ENCODE results near the gene OSCAR.

The OSCAR gene

DNA sequence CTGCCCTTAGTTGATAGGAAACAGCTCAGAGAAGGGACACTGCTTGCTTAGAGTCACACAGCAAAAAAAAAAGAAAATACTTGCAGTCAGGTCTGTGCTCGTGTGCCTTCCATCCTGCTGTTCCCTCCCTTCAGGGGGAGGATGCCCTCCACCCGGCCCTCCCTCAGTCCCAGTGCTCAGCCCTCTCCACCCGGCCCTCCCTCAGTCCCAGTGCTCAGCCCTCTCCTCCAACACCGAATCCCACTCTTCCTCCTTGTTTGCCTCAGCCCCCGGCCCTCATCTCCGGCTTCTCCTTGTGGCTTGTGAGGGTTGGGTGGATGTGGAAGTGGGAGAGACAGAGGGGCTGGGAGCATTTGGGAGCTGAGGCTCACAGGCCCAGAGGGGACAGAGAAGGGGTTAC, 9.0 kb upstream of the OSCAR start:
- TF ChIP-seq GATA2 (IDR thresholded peaks at IDR 0.05; ENCODE audit: low read depth, low read length), result no peak
- no peak for TF ChIP-seq GATA3 (IDR thresholded peaks at IDR 0.05; ENCODE audit: low read depth, low read length)

DNA sequence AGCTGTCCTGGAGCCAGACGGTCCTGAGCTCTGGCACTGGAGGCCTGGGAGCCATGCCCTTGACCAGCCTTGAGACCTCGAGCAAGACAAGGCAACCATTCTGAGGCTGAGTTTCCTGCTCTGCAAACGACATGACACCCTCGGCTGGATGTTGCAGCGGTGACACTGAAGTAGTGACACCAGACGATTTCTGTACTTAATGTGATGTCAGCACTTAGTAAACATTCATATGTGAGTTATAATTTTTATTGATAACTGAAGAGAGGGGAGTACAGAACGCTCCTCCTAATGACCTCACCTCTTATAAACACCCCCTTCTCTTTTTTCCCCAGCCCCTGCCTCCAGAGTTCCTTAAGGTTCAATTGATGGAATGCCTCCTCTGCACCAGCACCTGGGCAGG, 7.9 kb upstream of the OSCAR start:
- TF ChIP-seq GATA2 (IDR thresholded peaks at IDR 0.05; ENCODE audit: low read depth, low read length) (no peak), GATA3 (IDR thresholded peaks at IDR 0.05; ENCODE audit: low read depth, low read length) (no peak)

DNA sequence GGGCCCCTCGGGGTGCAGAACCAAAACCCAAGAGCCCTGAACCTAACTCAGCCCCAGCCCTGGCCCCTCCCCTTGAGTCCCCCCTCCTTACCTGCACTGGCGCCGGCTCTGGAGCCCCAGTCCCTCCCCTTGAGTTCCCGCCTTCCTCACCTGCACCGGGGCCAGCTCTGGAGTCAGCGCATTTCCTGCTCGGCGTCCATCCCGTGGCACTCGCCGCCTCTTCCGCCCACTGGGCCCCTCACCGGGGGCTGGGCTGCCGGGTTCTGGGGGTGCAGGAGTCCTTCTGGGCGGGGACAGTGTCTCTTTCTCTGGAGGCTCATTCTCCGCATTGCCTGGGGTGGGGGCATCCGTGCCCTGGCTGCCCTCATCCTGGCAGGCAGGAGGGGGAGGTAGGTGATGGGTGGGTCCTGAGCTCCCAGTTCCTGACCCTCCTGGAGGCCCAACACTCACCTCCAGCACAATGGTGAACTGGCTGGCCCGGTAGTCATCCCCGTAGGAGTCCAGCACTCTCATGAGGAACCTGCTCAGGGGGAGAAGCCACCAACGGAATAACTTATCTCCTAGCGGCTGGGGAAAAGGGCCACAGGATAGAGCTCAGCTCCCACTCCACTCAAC, 7.4 kb upstream of the OSCAR start:
- TF ChIP-seq GATA3 (IDR thresholded peaks at IDR 0.05; ENCODE audit: low read depth, low read length), result no peak
- TF ChIP-seq GATA2 (IDR thresholded peaks at IDR 0.05; ENCODE audit: low read depth, low read length), result no peak

- no peak for TF ChIP-seq GATA3 (IDR thresholded peaks at IDR 0.05; ENCODE audit: low read depth, low read length)
- TF ChIP-seq GATA2 (IDR thresholded peaks at IDR 0.05; ENCODE audit: low read depth, low read length), result no peak
Observed at GRCh38 chr19:54106716-54107115, 6.1 kb upstream of the OSCAR start.

DNA sequence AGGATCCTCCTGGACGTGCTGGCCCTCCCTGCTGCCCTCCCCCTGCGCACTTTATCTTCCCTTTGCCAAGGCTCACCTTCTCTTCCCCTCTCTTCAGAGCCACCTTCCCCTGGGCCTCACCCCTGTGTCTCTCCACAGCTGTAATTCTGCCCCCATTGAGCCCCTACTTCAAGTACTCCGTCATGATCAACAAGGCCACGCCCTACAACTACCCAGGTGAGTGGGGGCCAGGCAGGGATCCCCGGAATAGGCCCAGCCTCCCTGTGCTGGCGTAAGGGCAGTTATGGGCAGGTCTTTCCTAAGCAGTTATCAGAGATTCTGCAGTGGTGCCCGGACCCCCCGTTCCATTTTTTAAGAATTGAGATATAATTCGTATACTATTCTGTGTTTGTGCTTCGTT, 5.2 kb upstream of the OSCAR start:
- TF ChIP-seq GATA3 (IDR thresholded peaks at IDR 0.05; ENCODE audit: low read depth, low read length) (no peak), GATA2 (IDR thresholded peaks at IDR 0.05; ENCODE audit: low read depth, low read length) (no peak)

DNA sequence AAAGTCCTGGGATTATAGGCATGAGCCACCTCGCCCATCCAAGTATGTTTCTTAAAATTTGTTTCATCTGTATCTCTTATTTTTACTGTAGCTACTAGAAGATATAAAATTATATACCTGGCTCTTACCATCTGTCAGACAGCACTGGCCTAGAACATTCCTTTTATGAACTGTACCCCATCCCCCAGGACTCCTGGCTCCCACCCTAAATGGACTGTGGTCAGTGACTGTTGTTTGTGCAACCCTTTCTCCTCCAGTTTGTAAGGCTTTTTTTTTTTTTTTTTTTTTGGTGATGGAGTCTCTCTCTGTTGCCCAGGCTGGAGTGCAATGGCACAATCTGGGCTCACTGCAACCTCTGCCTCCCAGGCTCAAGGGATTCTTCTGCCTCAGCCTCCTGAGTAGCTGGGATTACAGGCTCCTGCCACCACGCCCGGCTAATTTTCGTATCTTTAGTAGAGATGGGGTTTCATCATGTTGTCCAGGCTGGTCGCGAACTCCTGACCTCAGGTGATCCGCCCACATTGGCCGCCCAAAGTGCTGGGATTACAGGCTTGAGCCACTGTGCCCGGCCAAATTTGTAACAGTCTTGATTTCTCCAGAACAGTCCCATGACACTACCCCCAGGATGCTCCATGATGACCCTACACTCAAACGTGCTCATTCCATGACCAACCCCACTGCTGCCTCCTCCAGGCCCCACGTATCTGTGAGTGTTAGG, 4.6 kb upstream of the OSCAR start:
- no peak for TF ChIP-seq GATA3 (IDR thresholded peaks at IDR 0.05; ENCODE audit: low read depth, low read length)
- TF ChIP-seq GATA2 (IDR thresholded peaks at IDR 0.05; ENCODE audit: low read depth, low read length), result no peak

DNA sequence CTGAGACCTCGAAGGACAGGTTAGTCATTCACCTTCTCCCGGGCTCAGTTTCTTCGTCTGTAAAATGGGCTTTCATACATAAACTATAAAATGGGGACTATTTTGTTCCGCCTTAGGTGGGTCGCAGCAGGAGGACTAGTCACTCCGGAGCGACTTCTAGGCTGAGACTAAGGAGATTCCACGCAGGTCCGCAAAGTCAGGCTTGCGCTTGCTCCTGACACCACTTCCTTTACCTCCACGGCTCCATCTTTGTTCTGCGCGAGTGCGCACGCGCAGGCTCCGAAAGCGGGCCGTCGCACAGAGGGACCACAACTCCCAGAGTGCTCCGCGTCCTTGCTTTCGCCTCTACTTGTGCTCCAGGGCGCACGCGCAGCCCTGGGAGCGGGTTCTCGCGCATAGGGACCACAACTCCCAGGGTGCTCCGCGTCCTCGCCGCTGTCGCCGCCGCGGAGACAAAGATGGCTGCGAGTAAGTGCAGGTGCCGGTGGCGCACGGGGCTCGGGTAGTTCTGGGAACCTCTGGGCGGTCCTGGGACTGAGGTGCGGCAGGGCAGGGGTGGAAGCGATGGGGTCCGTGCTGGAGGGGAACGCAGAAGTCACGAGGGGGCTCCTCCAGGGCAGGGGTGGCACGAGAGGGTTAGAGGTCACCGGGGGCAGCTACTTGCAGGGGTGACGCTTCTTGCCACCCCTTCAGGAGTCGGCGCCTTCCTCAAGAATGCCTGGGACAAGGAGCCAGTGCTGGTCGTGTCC, 2.0 kb upstream of the OSCAR start, which contains the start of gene NDUFA3:
Gene NDUFA3 (plus strand): TSS at position 435 of the 749 bp plus-strand sequence. CDS start 24 bp downstream, at position 459.
- TF ChIP-seq GATA2 (IDR thresholded peaks at IDR 0.05; ENCODE audit: low read depth, low read length) (no peak), GATA3 (IDR thresholded peaks at IDR 0.05; ENCODE audit: low read depth, low read length) (no peak)

DNA sequence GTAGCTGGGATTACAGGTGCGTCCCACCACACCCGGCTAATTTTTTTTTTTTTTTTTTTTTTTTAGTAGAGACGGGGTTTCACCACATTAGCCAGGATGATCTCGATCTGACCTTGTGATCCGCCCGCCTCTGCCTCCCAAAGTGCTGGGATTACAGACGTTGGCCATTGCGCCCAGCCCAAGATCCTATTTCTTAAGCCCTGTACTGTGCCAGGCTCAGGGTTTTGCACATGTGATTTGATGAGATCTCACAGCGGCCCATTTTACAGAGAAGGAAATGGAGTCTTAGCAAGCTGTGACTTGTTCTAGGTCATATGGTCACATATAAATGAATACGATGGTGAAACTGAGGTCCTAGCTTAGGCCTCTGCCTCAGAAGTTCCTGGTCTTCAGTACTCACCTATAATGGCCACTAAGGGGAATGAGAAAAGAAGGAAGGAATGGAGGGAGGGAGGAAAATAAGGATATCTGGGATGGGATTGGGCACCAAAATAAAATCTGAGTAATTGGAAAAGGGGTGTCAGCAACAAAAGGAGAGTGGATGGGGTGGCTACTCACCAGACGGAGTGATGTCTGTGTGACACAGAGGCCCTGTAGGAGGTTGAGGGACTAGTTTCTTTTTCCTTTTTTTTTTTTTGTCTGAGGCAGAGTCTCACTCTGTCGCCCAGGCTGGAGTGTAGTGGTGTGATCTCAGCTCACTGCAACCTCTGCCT, 1.3 kb downstream of the OSCAR start:
- TF ChIP-seq GATA2 (IDR thresholded peaks at IDR 0.05; ENCODE audit: low read depth, low read length) (no peak), GATA3 (IDR thresholded peaks at IDR 0.05; ENCODE audit: low read depth, low read length) (no peak)

- TF ChIP-seq GATA3 (IDR thresholded peaks at IDR 0.05; ENCODE audit: low read depth, low read length) (no peak), GATA2 (IDR thresholded peaks at IDR 0.05; ENCODE audit: low read depth, low read length) (no peak)
Observed at GRCh38 chr19:54096617-54097106, 3.9 kb downstream of the OSCAR start.

DNA sequence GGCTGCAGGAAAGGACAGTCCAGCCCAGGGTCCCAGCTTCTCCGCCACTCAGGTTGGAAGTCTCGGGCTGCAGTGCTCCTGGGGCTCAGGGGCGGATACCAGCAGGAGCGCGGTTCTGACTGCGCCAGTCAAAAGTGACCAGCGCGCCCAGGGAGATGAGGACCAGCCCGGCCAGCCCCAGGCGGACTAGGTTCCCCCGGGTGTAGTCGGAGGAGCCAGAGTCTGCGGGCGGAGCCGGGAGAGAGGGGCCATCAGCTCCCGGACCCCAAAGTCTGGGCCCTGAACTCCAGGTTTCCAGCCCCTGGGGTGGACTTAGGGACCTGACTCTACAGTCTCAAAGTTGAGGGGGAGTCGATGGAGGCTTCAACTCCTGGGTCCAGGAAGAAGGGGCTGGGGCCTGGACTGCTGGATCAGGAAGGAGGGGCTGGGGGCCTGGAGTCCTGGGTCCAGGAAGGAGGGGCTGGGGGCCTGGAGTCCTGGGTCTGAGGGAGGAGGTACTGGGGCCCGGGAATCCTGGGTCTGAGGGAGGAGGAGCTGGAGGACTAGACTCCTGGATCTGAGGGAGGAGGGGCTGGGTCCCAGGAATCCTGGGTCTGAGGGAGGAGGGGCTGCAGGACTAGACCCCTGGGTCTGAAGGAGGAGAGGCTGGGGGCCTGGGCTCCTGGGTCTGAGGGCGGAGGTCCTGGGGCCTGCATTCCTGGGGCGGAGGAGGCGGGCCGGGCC, 5.3 kb downstream of the OSCAR start:
- no peak for TF ChIP-seq GATA2 (IDR thresholded peaks at IDR 0.05; ENCODE audit: low read depth, low read length)
- no peak for TF ChIP-seq GATA3 (IDR thresholded peaks at IDR 0.05; ENCODE audit: low read depth, low read length)

DNA sequence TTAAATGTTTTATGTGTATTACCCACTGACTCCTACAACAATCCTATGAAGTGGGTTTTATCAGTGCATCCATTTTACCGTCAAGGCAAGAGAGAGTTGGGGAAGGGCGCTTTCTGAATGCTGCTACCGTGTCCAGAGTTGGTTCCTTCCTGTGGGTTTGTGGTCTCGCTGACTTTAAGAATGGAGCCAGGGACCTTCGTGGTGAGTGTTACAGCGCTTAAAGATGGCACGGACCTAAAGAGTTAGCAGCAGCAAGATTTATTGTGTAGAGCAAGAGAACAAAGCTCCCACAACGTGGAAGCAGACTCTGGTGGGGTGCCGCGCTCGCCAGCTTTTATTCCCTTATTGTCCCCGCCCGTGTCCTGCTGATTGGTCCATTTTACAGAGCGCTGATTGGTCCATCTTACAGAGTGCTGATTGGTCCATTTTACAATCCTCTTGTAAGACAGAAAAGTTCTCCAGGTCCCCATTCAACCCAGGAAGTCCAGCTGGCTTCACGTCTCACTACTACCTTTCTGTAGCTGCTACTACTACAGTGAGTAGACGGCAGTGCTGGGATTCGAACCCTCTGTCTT, 6.1 kb downstream of the OSCAR start:
- TF ChIP-seq GATA3 (IDR thresholded peaks at IDR 0.05; ENCODE audit: low read depth, low read length), result no peak
- TF ChIP-seq GATA2 (IDR thresholded peaks at IDR 0.05; ENCODE audit: low read depth, low read length), result no peak

DNA sequence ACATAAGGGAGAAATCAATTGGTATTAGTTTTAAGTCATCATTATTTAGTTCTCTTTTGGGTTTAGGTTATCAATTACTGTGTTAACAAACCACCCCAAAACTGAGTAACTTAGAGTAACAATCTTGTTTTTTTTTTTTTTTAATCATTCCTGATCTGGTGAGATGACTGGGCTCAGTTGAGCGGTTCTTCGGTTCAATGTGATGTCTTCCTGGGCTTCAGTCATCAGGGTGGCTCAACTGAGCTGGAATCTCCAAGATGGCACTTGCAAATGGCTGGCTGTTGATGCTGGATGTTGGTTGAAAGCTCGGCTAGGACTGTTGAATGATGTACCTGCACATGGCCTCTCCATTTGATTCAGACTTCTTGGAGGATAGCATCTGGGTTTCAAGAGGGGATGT, 16.2 kb downstream of the OSCAR start:
- TF ChIP-seq GATA2 (IDR thresholded peaks at IDR 0.05; ENCODE audit: low read depth, low read length) (no peak), GATA3 (IDR thresholded peaks at IDR 0.05; ENCODE audit: low read depth, low read length) (no peak)

DNA sequence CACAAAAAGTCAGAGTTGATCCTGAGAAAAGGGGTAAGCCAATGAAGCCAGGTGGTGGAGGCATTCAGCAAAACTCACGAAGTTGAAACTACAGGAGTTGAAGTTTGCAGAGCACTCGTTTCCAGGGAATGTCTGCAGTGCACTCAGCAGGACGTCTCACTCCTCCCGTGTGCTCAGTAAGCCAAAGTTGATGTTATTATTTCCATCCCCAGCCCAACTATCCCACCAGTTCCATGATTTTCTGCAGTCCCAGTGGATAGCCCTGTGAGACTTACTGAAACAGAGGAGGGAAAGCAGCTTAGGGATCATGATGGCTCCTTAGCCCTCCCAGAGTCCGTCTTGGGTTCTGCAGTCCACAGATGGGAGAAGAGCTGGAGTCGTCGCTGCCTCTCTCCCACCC, 19.6 kb downstream of the OSCAR start, which contains the start of gene TARM1:
Gene TARM1 (minus strand): TSS at position 334 of the 400 bp plus-strand sequence. CDS start 25 bp downstream, at position 309.
- no peak for TF ChIP-seq GATA3 (IDR thresholded peaks at IDR 0.05; ENCODE audit: low read depth, low read length)
- TF ChIP-seq GATA2 (IDR thresholded peaks at IDR 0.05; ENCODE audit: low read depth, low read length), result no peak

All from SH-SY5Y (cell line).